Stimulated activated CD8-positive, alpha-beta memory T cell treated with anti-CD3 and anti-CD28 coated beads, Interleukin-15, amount 100 ng/mL, for 1 hour (primary cell): ENCODE data around the gene TMPRSS13.
"Not testable (repeated sequence)": the region's sequence is repeated elsewhere in the genome, so short reads cannot be mapped to it uniquely, and the experiment has no call there.

Source experiments
- DNase-seq: peaks from one replicate; pipeline ENCODE4 v3.0.0-alpha.2; 2020; ENCODE audit warnings: low read depth

TMPRSS13 gene

GRCh38 chr11:117950301-117950700, 21.1 kb upstream of the TMPRSS13 start:
- no peak for DNase-seq

GRCh38 chr11:117949062-117949461, 19.9 kb upstream of the TMPRSS13 start:
- no peak for DNase-seq

GRCh38 chr11:117948466-117948865, 19.3 kb upstream of the TMPRSS13 start:
- DNase-seq, result not testable (repeated sequence)

- DNase-seq, result not testable (repeated sequence)
These were observed 18.5 kb upstream of the TMPRSS13 start for GRCh38 chr11:117947751-117948150.

- DNase-seq, result peak; percentile 80
These were observed 17.8 kb upstream of the TMPRSS13 start for GRCh38 chr11:117946842-117947526.

- DNase-seq, result no peak
These were observed 17.1 kb upstream of the TMPRSS13 start for GRCh38 chr11:117946156-117946841.

- DNase-seq, result no peak
These were observed 16.0 kb upstream of the TMPRSS13 start for GRCh38 chr11:117945047-117945810.

- DNase-seq, result no peak
These were observed 15.4 kb upstream of the TMPRSS13 start for GRCh38 chr11:117944554-117944953.

GRCh38 chr11:117941976-117942654, 12.9 kb upstream of the TMPRSS13 start:
- DNase-seq, result no peak

- no peak for DNase-seq
These were observed 12.0 kb upstream of the TMPRSS13 start for GRCh38 chr11:117941163-117941707.

- DNase-seq, result no peak
These were observed 11.5 kb upstream of the TMPRSS13 start for GRCh38 chr11:117940736-117941135.

GRCh38 chr11:117936973-117937372, 7.8 kb upstream of the TMPRSS13 start:
- DNase-seq, result no peak

- no peak for DNase-seq
These were observed 5.5 kb upstream of the TMPRSS13 start for GRCh38 chr11:117934526-117935307.

GRCh38 chr11:117933930-117934329, 4.7 kb upstream of the TMPRSS13 start:
- no peak for DNase-seq

GRCh38 chr11:117933475-117933874, 4.3 kb upstream of the TMPRSS13 start:
- DNase-seq, result no peak

- no peak for DNase-seq
These were observed 3.7 kb upstream of the TMPRSS13 start for GRCh38 chr11:117932947-117933346.

- DNase-seq, result no peak
These were observed 3.2 kb upstream of the TMPRSS13 start for GRCh38 chr11:117932426-117932825.

- no peak for DNase-seq
These were observed 2.8 kb upstream of the TMPRSS13 start for GRCh38 chr11:117931971-117932370.

GRCh38 chr11:117931331-117931950, 2.2 kb upstream of the TMPRSS13 start:
- DNase-seq, result no peak

GRCh38 chr11:117930668-117931330, 1.6 kb upstream of the TMPRSS13 start:
- no peak for DNase-seq
